ENCODE measurements around the gene ARID1B.

The ARID1B gene

GRCh38 chr6:156832231-156832647 is 55.1 kb downstream of the ARID1B start:
- Histone ChIP-seq H3K36me3 (replicated peaks) (peaks cover 8% of the 10 kb centered on the region), H3K4me1 (no peaks in the 10 kb centered on the region), H3K27me3 (ENCODE audit: low read depth) (no peaks in the 10 kb centered on the region), H3K4me3 (no peak overlapping the region), H3K9me3 (no peaks in the 10 kb centered on the region)
- DNase-seq (ENCODE audit: low spot score in 2 of 2), result peak in 1 of 2 experiments; percentile 43
- in situ Hi-C loops (cut with MboI; ENCODE audit: low sequenced_read_pairs), result no loop called here

GRCh38 chr6:156832669-156833068 is 55.5 kb downstream of the ARID1B start:
- no peak overlapping the region for H3K4me3 ChIP-seq

DNA sequence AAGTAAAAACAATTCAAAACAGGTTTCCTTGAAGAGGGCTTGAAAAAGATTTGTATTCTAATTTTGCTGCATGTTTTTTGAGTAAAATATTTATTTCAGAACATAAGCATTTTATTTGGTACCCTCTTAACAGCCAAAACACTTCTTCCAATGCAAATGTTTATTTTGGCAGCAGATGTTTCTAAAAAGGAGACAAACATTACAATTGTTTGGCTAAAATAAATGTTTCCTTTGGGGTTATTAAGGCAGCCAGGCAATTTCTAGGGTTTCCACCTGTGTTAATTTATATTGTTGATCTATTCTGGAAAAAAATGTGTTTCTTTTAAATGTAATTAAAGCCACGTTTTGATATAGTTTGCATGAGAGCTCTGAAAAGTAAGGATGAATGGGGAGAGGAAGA is 56.6 kb downstream of the ARID1B start:
- H3K36me3 ChIP-seq (replicated peaks), result peaks cover 8% of the 10 kb centered on the region

More at GRCh38 chr6:156832669-156833068, 55.5 kb downstream of the ARID1B start:
- no peak for DNase-seq (ENCODE audit: low spot score in 2 of 2)
- Histone ChIP-seq H3K9me3 (no peaks in the 10 kb centered on the region), H3K36me3 (replicated peaks) (peaks cover 8% of the 10 kb centered on the region), H3K27me3 (ENCODE audit: low read depth) (no peaks in the 10 kb centered on the region), H3K4me1 (no peaks in the 10 kb centered on the region)
- in situ Hi-C loops (cut with MboI; ENCODE audit: low sequenced_read_pairs), result no loop called here

GRCh38 chr6:156839129-156839528 is 62.0 kb downstream of the ARID1B start:
- Histone ChIP-seq H3K36me3 (replicated peaks) (no peaks in the 10 kb centered on the region), H3K4me1 (peaks cover 9% of the 10 kb centered on the region), H3K9me3 (no peaks in the 10 kb centered on the region), H3K27me3 (ENCODE audit: low read depth) (no peaks in the 10 kb centered on the region), H3K4me3 (no peak overlapping the region)
- DNase-seq (ENCODE audit: low spot score in 2 of 2), result no peak
- in situ Hi-C loops (cut with MboI; ENCODE audit: low sequenced_read_pairs), result no loop called here

More for the DNA sequence above, 56.6 kb downstream of the ARID1B start:
- Histone ChIP-seq H3K4me1 (no peaks in the 10 kb centered on the region), H3K9me3 (no peaks in the 10 kb centered on the region), H3K27me3 (ENCODE audit: low read depth) (no peaks in the 10 kb centered on the region), H3K4me3 (no peak overlapping the region)
- in situ Hi-C loops (cut with MboI; ENCODE audit: low sequenced_read_pairs), result no loop called here
- DNase-seq (ENCODE audit: low spot score in 2 of 2), result no peak

DNA sequence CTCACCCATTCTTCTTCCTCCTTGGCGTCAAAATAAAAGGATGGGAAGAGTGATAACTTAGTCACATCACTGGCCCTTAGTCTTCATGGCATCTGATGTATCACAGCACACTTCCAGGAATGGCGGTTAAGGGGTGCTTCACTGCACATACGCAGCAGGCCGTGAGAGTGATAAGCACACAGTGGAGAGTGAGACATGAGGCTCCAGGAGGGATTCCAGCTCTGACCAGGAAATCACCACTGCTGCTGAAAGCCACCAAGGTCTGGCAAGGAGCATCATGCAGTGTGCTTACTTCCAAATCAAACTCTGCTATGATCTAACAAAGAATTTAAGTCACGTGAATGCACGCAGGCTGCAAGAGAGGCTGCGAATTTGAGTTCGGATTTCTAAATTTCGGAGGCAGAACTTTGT is 62.4 kb downstream of the ARID1B start:
- no peaks in the 10 kb centered on the region for H3K27me3 ChIP-seq (ENCODE audit: low read depth)
- no peak for DNase-seq (ENCODE audit: low spot score in 2 of 2)
- H3K4me3 ChIP-seq, result no peak overlapping the region
- no peaks in the 10 kb centered on the region for H3K9me3 ChIP-seq
- peaks cover 9% of the 10 kb centered on the region for H3K4me1 ChIP-seq
- in situ Hi-C loops (cut with MboI; ENCODE audit: low sequenced_read_pairs), result no loop called here
- H3K36me3 ChIP-seq (replicated peaks), result no peaks in the 10 kb centered on the region

GRCh38 chr6:156840136-156840535 is 63.0 kb downstream of the ARID1B start:
- H3K4me3 ChIP-seq, result no peak overlapping the region
- no peaks in the 10 kb centered on the region for H3K9me3 ChIP-seq
- peaks cover 9% of the 10 kb centered on the region for H3K4me1 ChIP-seq
- H3K27me3 ChIP-seq (ENCODE audit: low read depth), result no peaks in the 10 kb centered on the region
- in situ Hi-C loops (cut with MboI; ENCODE audit: low sequenced_read_pairs), result no loop called here
- no peak for DNase-seq (ENCODE audit: low spot score in 2 of 2)
- no peaks in the 10 kb centered on the region for H3K36me3 ChIP-seq (replicated peaks)

DNA sequence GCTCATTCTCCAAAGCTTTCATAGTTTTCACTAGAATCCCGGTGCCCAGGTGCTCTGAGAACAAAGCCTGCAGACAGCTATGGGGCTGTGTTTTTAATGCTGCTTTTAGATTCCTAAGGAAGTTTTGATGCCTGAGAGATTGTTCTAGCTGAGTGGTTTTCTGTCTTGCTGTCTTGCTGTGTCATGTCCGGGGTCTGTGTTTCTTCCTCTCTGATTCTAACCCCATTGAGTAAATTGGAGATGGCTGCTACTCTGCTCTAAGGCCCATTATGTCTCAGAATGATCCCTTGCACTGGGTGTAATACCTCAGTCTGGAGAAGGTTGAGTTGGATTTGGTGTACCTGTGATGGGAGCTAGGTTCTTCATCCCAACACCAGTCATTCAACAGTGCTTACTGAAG is 63.4 kb downstream of the ARID1B start:
- H3K9me3 ChIP-seq, result no peaks in the 10 kb centered on the region
- no peaks in the 10 kb centered on the region for H3K27me3 ChIP-seq (ENCODE audit: low read depth)
- peaks cover 9% of the 10 kb centered on the region for H3K4me1 ChIP-seq
- in situ Hi-C loops (cut with MboI; ENCODE audit: low sequenced_read_pairs), result no loop called here
- H3K4me3 ChIP-seq, result no peak overlapping the region
- no peaks in the 10 kb centered on the region for H3K36me3 ChIP-seq (replicated peaks)
- no peak for DNase-seq (ENCODE audit: low spot score in 2 of 2)

- H3K9me3 ChIP-seq, result no peaks in the 10 kb centered on the region
- in situ Hi-C loops (cut with MboI; ENCODE audit: low sequenced_read_pairs), result no loop called here
- DNase-seq (ENCODE audit: low spot score in 2 of 2), result peak in 1 of 2 experiments; percentile 64
- no peak overlapping the region for H3K4me3 ChIP-seq
- H3K36me3 ChIP-seq (replicated peaks), result no peaks in the 10 kb centered on the region
- H3K27me3 ChIP-seq (ENCODE audit: low read depth), result no peaks in the 10 kb centered on the region
- H3K4me1 ChIP-seq, result peaks cover 9% of the 10 kb centered on the region
These were observed 64.3 kb downstream of the ARID1B start for GRCh38 chr6:156841508-156841907.

DNA sequence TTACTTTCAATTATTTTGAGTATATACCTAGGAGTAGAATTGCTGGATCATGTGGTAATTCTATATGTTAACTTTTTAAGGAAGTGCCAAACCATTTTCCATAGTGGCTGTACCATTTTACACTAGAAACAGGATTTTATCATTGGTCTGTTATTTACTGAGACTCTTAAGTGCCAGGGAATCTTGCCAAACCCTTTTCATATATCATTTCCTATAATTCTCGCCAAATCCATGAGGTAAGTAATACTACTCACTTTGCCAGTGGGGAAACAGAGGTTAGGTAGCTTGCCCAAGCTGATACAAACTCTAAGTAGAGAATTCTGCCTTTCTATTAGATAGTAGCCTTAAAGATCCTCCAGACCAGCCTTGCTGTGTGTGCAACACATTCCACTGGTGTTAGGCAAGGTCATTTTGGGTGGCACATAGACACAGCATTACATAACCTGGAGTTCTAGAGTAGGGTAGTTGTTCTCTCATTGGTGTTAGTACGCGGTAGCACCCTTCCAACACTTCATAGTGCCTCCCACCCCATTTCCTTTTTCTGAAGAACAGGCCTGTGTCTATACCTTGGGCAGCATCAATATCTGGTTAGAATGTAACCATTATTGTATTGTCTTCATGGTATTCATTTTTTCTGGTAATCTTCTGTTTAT is 65.5 kb downstream of the ARID1B start:
- Histone ChIP-seq H3K27me3 (ENCODE audit: low read depth) (no peaks in the 10 kb centered on the region), H3K36me3 (replicated peaks) (no peaks in the 10 kb centered on the region), H3K9me3 (no peaks in the 10 kb centered on the region), H3K4me3 (no peak overlapping the region), H3K4me1 (peaks cover 9% of the 10 kb centered on the region)
- in situ Hi-C loops (cut with MboI; ENCODE audit: low sequenced_read_pairs), result no loop called here
- DNase-seq (ENCODE audit: low spot score in 2 of 2), result no peak

DNA sequence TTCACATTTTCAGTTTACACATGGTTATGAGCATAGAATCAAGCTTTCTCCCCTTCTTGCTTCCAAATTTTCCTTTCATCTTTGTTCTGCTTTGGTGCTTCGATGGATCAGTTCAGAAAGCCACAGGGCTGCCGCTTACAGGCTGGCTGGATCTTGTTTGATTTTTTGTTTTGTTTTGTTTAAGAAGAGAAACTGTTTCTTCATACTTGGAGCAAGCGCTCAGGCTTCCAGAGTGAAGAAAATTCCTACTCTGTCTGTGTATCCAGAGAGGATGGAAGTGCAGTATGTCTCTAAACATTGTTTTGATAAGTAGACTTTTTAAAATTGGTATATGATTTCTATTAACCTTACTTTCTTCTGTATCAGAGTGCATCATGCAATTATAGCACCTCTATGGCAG is 66.9 kb downstream of the ARID1B start:
- DNase-seq (ENCODE audit: low spot score in 2 of 2), result no peak
- Histone ChIP-seq H3K27me3 (ENCODE audit: low read depth) (no peaks in the 10 kb centered on the region), H3K36me3 (replicated peaks) (no peaks in the 10 kb centered on the region), H3K4me3 (no peak overlapping the region), H3K9me3 (no peaks in the 10 kb centered on the region), H3K4me1 (peaks cover 21% of the 10 kb centered on the region)
- in situ Hi-C loops (cut with MboI; ENCODE audit: low sequenced_read_pairs), result no loop called here

DNA sequence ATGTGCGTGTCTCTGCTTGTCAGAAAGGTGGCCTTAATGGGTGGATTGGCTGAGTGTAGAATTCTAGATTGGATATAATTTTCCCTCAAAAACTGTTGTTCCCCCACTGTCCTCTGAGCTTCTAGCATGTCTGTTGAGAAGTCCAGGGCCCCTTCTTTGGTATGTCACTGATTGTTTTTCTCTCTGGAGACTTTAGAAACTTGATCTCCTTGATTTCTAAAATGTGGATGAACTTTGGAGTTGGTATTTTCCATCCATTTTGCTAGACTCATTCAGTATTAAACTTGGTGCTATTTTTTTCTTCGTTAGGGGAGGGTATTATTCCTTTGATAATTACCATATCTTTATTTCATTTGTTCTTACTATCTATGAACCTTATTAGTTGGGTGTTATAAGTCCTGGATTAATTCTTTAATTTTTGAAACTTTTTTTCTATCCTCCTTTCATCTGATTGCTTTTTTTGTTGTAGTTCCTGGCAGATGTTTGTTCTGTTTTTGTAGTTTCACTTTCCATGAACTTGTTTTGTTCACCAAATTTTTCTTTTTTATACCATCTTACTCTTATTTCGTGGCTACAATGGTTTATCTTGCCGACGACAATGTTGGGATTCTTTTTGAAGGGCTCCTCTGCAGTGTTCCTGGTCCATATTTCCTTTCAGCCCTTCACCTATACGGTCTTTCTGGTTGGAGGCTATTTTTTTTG is 68.4 kb downstream of the ARID1B start:
- Histone ChIP-seq H3K27me3 (ENCODE audit: low read depth) (no peaks in the 10 kb centered on the region), H3K9me3 (no peaks in the 10 kb centered on the region), H3K4me3 (no peak overlapping the region), H3K4me1 (peaks cover 36% of the 10 kb centered on the region), H3K36me3 (replicated peaks) (no peaks in the 10 kb centered on the region)
- in situ Hi-C loops (cut with MboI; ENCODE audit: low sequenced_read_pairs), result no loop called here
- DNase-seq (ENCODE audit: low spot score in 2 of 2), result no peak

DNA sequence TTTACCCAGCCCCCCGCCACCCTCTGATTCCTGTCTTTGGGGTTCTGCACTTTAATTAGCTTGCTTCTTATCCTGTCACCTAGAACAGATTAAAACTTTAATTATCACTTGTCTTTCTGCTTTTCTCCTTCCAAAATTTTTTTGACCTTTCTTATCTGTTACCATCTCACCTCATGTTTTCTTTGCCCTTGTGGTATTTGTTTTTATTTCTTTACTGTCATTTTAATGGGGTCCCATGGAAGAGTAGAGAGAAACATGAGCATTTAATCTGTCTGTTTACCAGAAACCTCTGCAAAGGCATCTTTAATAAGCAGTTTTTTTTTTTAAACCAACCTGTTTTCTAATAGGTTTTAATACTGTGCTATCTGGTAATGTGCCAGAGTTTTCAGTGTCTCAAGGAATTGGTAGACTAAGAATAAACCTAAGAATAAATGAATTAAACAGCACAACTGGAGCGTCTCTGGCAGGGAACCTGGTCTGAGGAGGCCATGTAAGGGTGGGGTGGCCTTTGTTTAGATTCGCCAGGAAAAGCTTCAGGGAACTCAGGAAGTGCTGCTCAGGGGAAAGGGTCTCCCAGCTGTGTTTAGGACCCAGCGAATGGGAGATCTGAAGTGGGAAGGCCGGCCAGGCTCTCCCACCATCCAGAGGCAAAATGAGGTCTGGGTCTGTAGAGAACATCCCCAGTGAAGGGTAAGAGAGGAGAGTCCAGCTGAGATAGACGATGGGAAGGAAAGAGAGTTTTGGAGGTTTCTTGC is 69.8 kb downstream of the ARID1B start:
- H3K4me1 ChIP-seq, result peaks cover 41% of the 10 kb centered on the region
- no peak for DNase-seq (ENCODE audit: low spot score in 2 of 2)
- no peak overlapping the region for H3K4me3 ChIP-seq
- no peaks in the 10 kb centered on the region for H3K27me3 ChIP-seq (ENCODE audit: low read depth)
- H3K36me3 ChIP-seq (replicated peaks), result no peaks in the 10 kb centered on the region
- in situ Hi-C loops (cut with MboI; ENCODE audit: low sequenced_read_pairs), result no loop called here
- no peaks in the 10 kb centered on the region for H3K9me3 ChIP-seq

GRCh38 chr6:156848123-156848522 is 70.9 kb downstream of the ARID1B start:
- peaks cover 52% of the 10 kb centered on the region for H3K4me1 ChIP-seq
- H3K9me3 ChIP-seq, result no peaks in the 10 kb centered on the region
- no peaks in the 10 kb centered on the region for H3K36me3 ChIP-seq (replicated peaks)
- in situ Hi-C loops (cut with MboI; ENCODE audit: low sequenced_read_pairs), result no loop called here
- no peak overlapping the region for H3K4me3 ChIP-seq
- H3K27me3 ChIP-seq (ENCODE audit: low read depth), result no peaks in the 10 kb centered on the region
- no peak for DNase-seq (ENCODE audit: low spot score in 2 of 2)

GRCh38 chr6:156848533-156848932 is 71.4 kb downstream of the ARID1B start:
- no peaks in the 10 kb centered on the region for H3K36me3 ChIP-seq (replicated peaks)
- H3K27me3 ChIP-seq (ENCODE audit: low read depth), result no peaks in the 10 kb centered on the region
- in situ Hi-C loops (cut with MboI; ENCODE audit: low sequenced_read_pairs), result no loop called here
- peak in 1 of 2 experiments; percentile 73 for DNase-seq (ENCODE audit: low spot score in 2 of 2)
- peaks cover 55% of the 10 kb centered on the region for H3K4me1 ChIP-seq
- H3K4me3 ChIP-seq, result no peak overlapping the region
- no peaks in the 10 kb centered on the region for H3K9me3 ChIP-seq

Data from HAP-1 (cell line).